HL-60/S4 treated with phorbol 12-myristate 13-acetate at 8.2 ng/mL for 4 days and 3 days (cell line): ENCODE results near the gene GRAMD1A.
"Not testable (repeated sequence)": the region's sequence is repeated elsewhere in the genome, so short reads cannot be mapped to it uniquely, and the experiment has no call there.

ENCODE experiments used
- in situ Hi-C: fragments of 300-500 bp; cut with MboI; formaldehyde crosslinking; loops from 2 replicates; pipeline ENCODE4 v1.15.0; 2022; ENCODE audit warnings: low sequenced_read_pairs

Gene GRAMD1A

GRCh38 chr19:35051268-35051667 lies 51.1 kb downstream of the GRAMD1A start:
- in situ Hi-C loops: not testable (repeated sequence)

GRCh38 chr19:35051796-35052195 lies 51.7 kb downstream of the GRAMD1A start:
- in situ Hi-C loops: no loop called here

- in situ Hi-C loops: no loop called here
Measured at GRCh38 chr19:35052599-35053190, 52.6 kb downstream of the GRAMD1A start.

GRCh38 chr19:35053667-35054293 lies 53.7 kb downstream of the GRAMD1A start:
- in situ Hi-C loops: no loop called here

- in situ Hi-C loops: no loop called here
Measured at GRCh38 chr19:35054626-35055025, 54.5 kb downstream of the GRAMD1A start.

- in situ Hi-C loops: no loop called here
Measured at GRCh38 chr19:35055715-35056179, 55.6 kb downstream of the GRAMD1A start.

GRCh38 chr19:35056513-35057063 lies 56.5 kb downstream of the GRAMD1A start:
- in situ Hi-C loops: no loop called here

GRCh38 chr19:35058370-35058769 lies 58.2 kb downstream of the GRAMD1A start:
- in situ Hi-C loops: no loop called here

GRCh38 chr19:35059006-35059798 lies 59.1 kb downstream of the GRAMD1A start:
- in situ Hi-C loops: no loop called here

GRCh38 chr19:35059799-35060091 lies 59.6 kb downstream of the GRAMD1A start:
- in situ Hi-C loops: no loop called here

GRCh38 chr19:35060160-35060855 lies 60.2 kb downstream of the GRAMD1A start:
- in situ Hi-C loops: no loop called here

GRCh38 chr19:35061583-35062373 lies 61.7 kb downstream of the GRAMD1A start:
- in situ Hi-C loops: no loop called here

- in situ Hi-C loops: no loop called here
Measured at GRCh38 chr19:35062942-35063341, 62.8 kb downstream of the GRAMD1A start.

GRCh38 chr19:35063940-35064818 lies 64.1 kb downstream of the GRAMD1A start:
- in situ Hi-C loops: no loop called here

GRCh38 chr19:35065574-35065973 lies 65.5 kb downstream of the GRAMD1A start:
- in situ Hi-C loops: no loop called here

GRCh38 chr19:35066121-35066520 lies 66.0 kb downstream of the GRAMD1A start:
- in situ Hi-C loops: no loop called here

GRCh38 chr19:35066691-35067563 lies 66.8 kb downstream of the GRAMD1A start:
- in situ Hi-C loops: no loop called here

- in situ Hi-C loops: no loop called here
Measured at GRCh38 chr19:35068941-35069634, 69.0 kb downstream of the GRAMD1A start.
